ENCODE results near the gene OAS3.

GRCh38 chr12:112996501-112996900, 58.2 kb downstream of the OAS3 start:
- TF ChIP-seq EZH2 (IDR thresholded peaks at IDR 0.05; ENCODE audit: borderline replicate concordance, low read length) (no peak), CTCF (conservative IDR thresholded peaks at IDR 0.05 in 1 of 2, IDR thresholded peaks at IDR 0.05 in 1 of 2; ENCODE audit: extremely low read depth in 1 of 2, insufficient read depth in 1 of 2, low read depth in 1 of 2, low read length in 2 of 2) (no peak)

Data from mammary epithelial cell (primary cell).